H1 (cell line): ENCODE data around the gene FOXL2. TPM values are rescaled to one million over a fixed set of nuclear protein-coding genes. Genes with fewer than 3 reads are reported as not detected.

Experiments
- CTBP2 ChIP-seq: IDR thresholded peaks from 2 replicates; pipeline ENCODE4 v1.7.0; 2011; ENCODE audit warnings: borderline replicate concordance, mild to moderate bottlenecking, moderate library complexity, mixed read lengths, low read length; ENCODE audit not compliant: insufficient read depth, insufficient read length
- CTCF ChIP-seq, 3 experiments: IDR thresholded peaks; 1 replicate in 2 of 3; 2 replicates in 1 of 3; pipeline versions ENCODE4 v1.5.1 to v1.6.1; 2011; ENCODE audit warnings: low read length in 3 of 3, mild to moderate bottlenecking in 3 of 3, inconsistent platforms in 2 of 3, low read depth in 1 of 3, moderate library complexity in 1 of 3; ENCODE audit not compliant: insufficient read depth in 1 of 3; ENCODE audit errors: control extremely low read depth in 1 of 3
- GABPA ChIP-seq: IDR thresholded peaks from 2 replicates; pipeline ENCODE4 v1.6.1; 2011; ENCODE audit warnings: mild to moderate bottlenecking, low read length, moderate library complexity, borderline replicate concordance; ENCODE audit not compliant: insufficient read depth
- GTF2F1 ChIP-seq: IDR thresholded peaks from 2 replicates; pipeline ENCODE4 v1.6.1; 2012; ENCODE audit warnings: low read depth, low read length, improper control_type of control experiment, borderline replicate concordance
- HDAC2 ChIP-seq, 2 experiments: fragments of 300-600 bp in 1 of 2; sonication (generic) in 1 of 2; IDR thresholded peaks; 2 replicates each; pipeline ENCODE4 v1.6.1; 2011 to 2012; ENCODE audit warnings: low read depth in 2 of 2, low read length in 2 of 2, mild to moderate bottlenecking in 2 of 2, moderate library complexity in 2 of 2, borderline replicate concordance in 1 of 2, inconsistent platforms in 1 of 2
- MAFK ChIP-seq: IDR thresholded peaks from 2 replicates; pipeline ENCODE4 v1.6.1; 2012; ENCODE audit warnings: low read depth, mild to moderate bottlenecking, improper control_type of control experiment, low read length
- NANOG ChIP-seq: IDR thresholded peaks from 2 replicates; pipeline ENCODE4 v1.6.1; 2011; ENCODE audit warnings: low read length, low read depth, mild to moderate bottlenecking, inconsistent platforms; ENCODE audit not compliant: insufficient read depth, poor library complexity, severe bottlenecking
- NRF1 ChIP-seq: IDR thresholded peaks from 2 replicates; pipeline ENCODE4 v1.6.1; 2011; ENCODE audit warnings: mild to moderate bottlenecking, low read depth, low read length, improper control_type of control experiment
- TBP ChIP-seq: IDR thresholded peaks from 2 replicates; pipeline ENCODE4 v1.6.1; 2011; ENCODE audit warnings: low read depth, low read length, improper control_type of control experiment
- YY1 ChIP-seq: IDR thresholded peaks from 2 replicates; pipeline ENCODE4 v1.6.1; 2011; ENCODE audit warnings: low read depth, mild to moderate bottlenecking, low read length
- polyA plus RNA-seq, 7 experiments: library from polyadenylated mRNA; depleted of rRNA in 3 of 7; stranded (reverse) in 5 of 7; unstranded in 2 of 7; fragments of >200 nt in 5 of 7; fragments of 200-250 nt in 2 of 7; gene quantifications; 1 replicate in 5 of 7; 2 replicates in 1 of 7; 4 replicates in 1 of 7; pipeline versions ENCODE4 v1.2.1 to v1.2.3, GENCODE V29; 2011 to 2013; ENCODE audit warnings: missing spikeins in 2 of 7, mixed read lengths in 2 of 7
- total RNA-seq: library from RNA; stranded (reverse); fragmentation: NEBNext Ultra II Directional; extraction: Animal tissue kit (Norgen Biotek cat#: 25700); gene quantifications from 2 replicates; pipeline ENCODE4 v1.2.1, GENCODE V29; 2021

Gene FOXL2
- total and polyA plus RNA-seq, 2 of the 8 experiments (the other 6 are each of a cell fraction or from before 2014, with no cell fraction given) = 0.59 to 2.4 TPM

- no peak for TF ChIP-seq CTBP2
- TF ChIP-seq TBP = peak; percentile 44; the same call in 1 of the 2 replicates
- 0 out of 2 replicates have a peak, but pooled peaks have one; percentile 65 for TF ChIP-seq YY1
- TF ChIP-seq CTCF (IDR thresholded peaks at IDR 0.05; ENCODE audit: control extremely low read depth in 1 of 3, insufficient read depth in 1 of 3, low read depth in 1 of 3, low read length in 3 of 3) = peak in 2 of 3 experiments; percentile 89 to 92; a peak in 3 of 4 replicates
- TF ChIP-seq GTF2F1 = no peak
- no peak for TF ChIP-seq MAFK
- TF ChIP-seq HDAC2 (IDR thresholded peaks at IDR 0.05; ENCODE audit: borderline replicate concordance in 1 of 2, low read depth in 2 of 2, low read length in 2 of 2) = no peak
- TF ChIP-seq NRF1 = no peak
- TF ChIP-seq NANOG = no peak
- no peak; the same call in 1 of the 2 replicates for TF ChIP-seq GABPA
Measured at GRCh38 chr3:138941259-138941885, 5.6 kb downstream of the FOXL2 start (continued).
